Mesenchymal stem cell (in vitro differentiated cells and primary cell): ENCODE data around the gene IFRD2.

Experiments used
- DNase-seq: peaks from one replicate; pipeline ENCODE4 v3.0.0-alpha.2; 2013
- H2AFZ ChIP-seq: one replicate; pipeline ENCODE4 v1.6.1; 2013; ENCODE audit warnings: low read depth, mild to moderate bottlenecking, control low read depth, inconsistent platforms, low read length, moderate library complexity
- H2AK5ac ChIP-seq: 2 replicates; pipeline ENCODE4 v1.6.1; 2013; ENCODE audit warnings: low read length, moderate library complexity, mild to moderate bottlenecking, inconsistent platforms; ENCODE audit not compliant: severe bottlenecking
- H2BK120ac ChIP-seq: one replicate; pipeline ENCODE4 v1.6.1; 2013; ENCODE audit warnings: low read depth, mild to moderate bottlenecking, inconsistent platforms, low read length, moderate library complexity
- H2BK12ac ChIP-seq, 2 experiments: one replicate each; pipeline ENCODE4 v1.6.1; 2013; ENCODE audit warnings: inconsistent platforms in 2 of 2, low read length in 2 of 2, mild to moderate bottlenecking in 2 of 2, moderate library complexity in 2 of 2, control low read depth in 1 of 2
- H2BK15ac ChIP-seq: one replicate; pipeline ENCODE4 v1.6.1; 2013; ENCODE audit warnings: mild to moderate bottlenecking, low read depth, inconsistent platforms; ENCODE audit not compliant: poor library complexity, severe bottlenecking
- H2BK5ac ChIP-seq: 2 replicates; pipeline ENCODE4 v1.6.1; 2013; ENCODE audit warnings: low read depth, mild to moderate bottlenecking, low read length, control low read depth, inconsistent platforms; ENCODE audit not compliant: poor library complexity, severe bottlenecking
- H3K14ac ChIP-seq, 2 experiments: one replicate each; pipeline ENCODE4 v1.6.1; 2013; ENCODE audit warnings: inconsistent platforms in 2 of 2, low read length in 2 of 2, control low read depth in 1 of 2, mild to moderate bottlenecking in 1 of 2, moderate library complexity in 1 of 2
- H3K18ac ChIP-seq, 2 experiments: one replicate each; pipeline ENCODE4 v1.6.1; 2013; ENCODE audit warnings: inconsistent platforms in 2 of 2, low read length in 2 of 2, control low read depth in 1 of 2, low read depth in 1 of 2, mild to moderate bottlenecking in 1 of 2
- H3K23ac ChIP-seq, 2 experiments: one replicate each; pipeline ENCODE4 v1.6.1; 2013; ENCODE audit warnings: inconsistent platforms in 2 of 2, low read length in 2 of 2, mild to moderate bottlenecking in 2 of 2, moderate library complexity in 2 of 2, control low read depth in 1 of 2
- H3K27ac ChIP-seq: 2 replicates; pipeline ENCODE4 v1.5.1; 2013; ENCODE audit warnings: mild to moderate bottlenecking, moderate library complexity, low read length, control low read depth, inconsistent platforms; ENCODE audit not compliant: poor library complexity, severe bottlenecking
- H3K27me3 ChIP-seq, 2 experiments: 2 replicates each; pipeline versions ENCODE4 v1.6.1 to v1.7.0; 2013; ENCODE audit warnings: low read length in 2 of 2, mild to moderate bottlenecking in 2 of 2, moderate library complexity in 2 of 2, control low read depth in 1 of 2, inconsistent platforms in 1 of 2; ENCODE audit not compliant: control insufficient read depth in 1 of 2, insufficient read depth in 1 of 2
- H3K36me3 ChIP-seq, 2 experiments: 2 replicates each; pipeline versions ENCODE4 v1.6.1 to v1.7.0; 2013; ENCODE audit warnings: low read length in 2 of 2, control low read depth in 1 of 2, inconsistent platforms in 1 of 2, low read depth in 1 of 2, mild to moderate bottlenecking in 1 of 2; ENCODE audit not compliant: insufficient read depth in 2 of 2, control insufficient read depth in 1 of 2
- H3K4ac ChIP-seq, 2 experiments: one replicate each; pipeline ENCODE4 v1.6.1; 2013; ENCODE audit warnings: inconsistent platforms in 2 of 2, low read length in 2 of 2, mild to moderate bottlenecking in 2 of 2, moderate library complexity in 2 of 2, control low read depth in 1 of 2, low read depth in 1 of 2
- H3K4me1 ChIP-seq: 2 replicates; pipeline ENCODE4 v1.6.1; 2013; ENCODE audit warnings: low read depth, low read length, control low read depth; ENCODE audit not compliant: control insufficient read depth, insufficient read depth
- H3K4me2 ChIP-seq: 2 replicates; pipeline ENCODE4 v1.6.1; 2013; ENCODE audit warnings: low read length, mild to moderate bottlenecking, inconsistent platforms; ENCODE audit not compliant: poor library complexity, severe bottlenecking
- H3K4me3 ChIP-seq, 2 experiments: 2 replicates each; pipeline versions ENCODE4 v1.5.1 to v1.7.0; 2013; ENCODE audit warnings: low read length in 2 of 2, mild to moderate bottlenecking in 2 of 2, control low read depth in 1 of 2, low read depth in 1 of 2; ENCODE audit not compliant: insufficient read depth in 1 of 2
- H3K79me1 ChIP-seq: replicated peaks from 2 replicates; pipeline ENCODE4 v1.6.1; 2013; ENCODE audit warnings: mild to moderate bottlenecking, control low read depth, low read length, inconsistent platforms; ENCODE audit not compliant: poor library complexity, severe bottlenecking
- H3K9ac ChIP-seq: 2 replicates; pipeline ENCODE4 v1.7.0; 2013; ENCODE audit warnings: mild to moderate bottlenecking, low read length, moderate library complexity
- H3K9me3 ChIP-seq: 2 replicates; pipeline ENCODE4 v1.7.0; 2013; ENCODE audit warnings: mild to moderate bottlenecking, low read length; ENCODE audit not compliant: control insufficient read depth
- H4K8ac ChIP-seq: one replicate; pipeline ENCODE4 v1.6.1; 2013; ENCODE audit warnings: inconsistent platforms, mild to moderate bottlenecking, low read length, moderate library complexity
- H4K91ac ChIP-seq: one replicate; pipeline ENCODE4 v1.6.1; 2013; ENCODE audit warnings: mild to moderate bottlenecking, low read length, inconsistent platforms
- WGBS: methylation state at CpG from one replicate; pipeline ENCODE4 v1.1.7; 2013; ENCODE audit warnings: mixed read lengths; 5-methylcytosine and 5-hydroxymethylcytosine counted together

Gene IFRD2

GRCh38 chr3:50268276-50268675 lies 24.0 kb downstream of the IFRD2 start:
- no peak overlapping the region for H2BK15ac ChIP-seq
- H3K4ac ChIP-seq, result no peak overlapping the region
- H3K9me3 ChIP-seq, result no peaks in the 10 kb centered on the region
- peaks cover 0 to 2% of the 10 kb centered on the region in 2 experiments for H3K27me3 ChIP-seq
- no peak overlapping the region for H2BK5ac ChIP-seq
- no peak for DNase-seq
- peak overlapping the region; percentile 80 for H2BK120ac ChIP-seq
- H4K91ac ChIP-seq, result no peak overlapping the region
- no peaks in the 10 kb centered on the region for H3K36me3 ChIP-seq
- H3K4me2 ChIP-seq, result no peak overlapping the region
- H3K27ac ChIP-seq, result no peak overlapping the region
- peak overlapping the region; percentile 34 for H2AK5ac ChIP-seq
- peak overlapping the region in 1 of 2 experiments; percentile 37 for H3K14ac ChIP-seq
- peak overlapping the region in 1 of 2 experiments; percentile 79 for H3K4me3 ChIP-seq
- 88% methylated on average over 3 of the region's 3 CpGs for WGBS
- H2BK12ac ChIP-seq, result no peak overlapping the region
- no peak overlapping the region for H4K8ac ChIP-seq
- no peak overlapping the region for H3K9ac ChIP-seq
- H3K18ac ChIP-seq, result no peak overlapping the region
- H3K4me1 ChIP-seq, result peaks cover 78% of the 10 kb centered on the region
- no peak overlapping the region for H3K23ac ChIP-seq
- no peak overlapping the region for H2AFZ ChIP-seq
- peaks cover 2% of the 10 kb centered on the region for H3K79me1 ChIP-seq

DNA sequence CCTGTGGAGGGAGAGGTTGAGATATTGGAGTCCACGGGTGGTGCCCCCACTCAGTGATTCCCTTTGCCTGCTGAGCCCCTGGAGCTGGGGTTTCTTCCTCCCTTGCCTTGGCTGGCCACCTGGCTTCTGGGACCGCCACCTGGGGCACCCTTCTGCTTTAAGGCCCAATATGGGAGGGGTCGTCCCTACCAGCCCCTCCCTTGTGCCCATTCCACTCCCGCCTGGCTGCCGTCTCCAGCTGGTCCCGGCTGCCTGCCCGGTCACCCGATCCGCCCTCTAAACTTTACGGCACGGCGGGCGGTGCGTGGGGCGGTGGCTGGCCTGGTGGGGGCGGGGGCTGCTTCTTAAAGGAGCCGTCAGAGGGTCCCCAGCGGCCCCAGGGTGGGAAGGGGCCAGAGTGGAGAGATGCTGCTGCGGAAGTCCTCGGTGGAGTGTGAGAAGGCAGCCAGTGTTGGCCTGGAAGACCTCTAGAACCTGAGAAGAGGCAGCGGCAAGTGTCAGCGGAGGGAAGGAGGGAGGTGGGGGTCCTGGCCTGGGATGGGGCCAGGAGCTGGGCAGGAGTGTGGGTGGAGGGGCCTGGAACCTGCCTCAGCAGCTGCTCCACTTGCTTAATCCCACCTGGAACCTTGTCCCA lies 24.8 kb downstream of the IFRD2 start:
- H3K18ac ChIP-seq, result peak overlapping the region; percentile 75 to 93
- peak overlapping the region; percentile 12 for H3K27ac ChIP-seq
- peak overlapping the region in 1 of 2 experiments; percentile 41 for H3K23ac ChIP-seq
- H3K9me3 ChIP-seq, result no peaks in the 10 kb centered on the region
- H4K91ac ChIP-seq, result peak overlapping the region; percentile 85
- H2AFZ ChIP-seq, result peak overlapping the region; percentile 67
- peak overlapping the region; percentile 87 to 96 for H2BK12ac ChIP-seq
- no peaks in the 10 kb centered on the region for H3K27me3 ChIP-seq
- peak overlapping the region; percentile 75 for H3K4me2 ChIP-seq
- peak overlapping the region; percentile 80 for H2BK120ac ChIP-seq
- H3K79me1 ChIP-seq, result peaks cover 2% of the 10 kb centered on the region
- WGBS, result 19% methylated on average over 21 of the region's 22 CpGs
- no peak overlapping the region for H2BK5ac ChIP-seq
- peak overlapping the region; percentile 92 for H2BK15ac ChIP-seq
- no peaks in the 10 kb centered on the region for H3K36me3 ChIP-seq
- DNase-seq, result no peak
- H2AK5ac ChIP-seq, result peak overlapping the region; percentile 92
- H3K4me1 ChIP-seq, result peaks cover 78% of the 10 kb centered on the region
- peak overlapping the region; percentile 89 for H4K8ac ChIP-seq
- H3K4ac ChIP-seq, result peak overlapping the region; percentile 58 to 89
- H3K9ac ChIP-seq, result peak overlapping the region; percentile 84
- H3K4me3 ChIP-seq, result peak overlapping the region; percentile 39 to 79
- peak overlapping the region in 1 of 2 experiments; percentile 91 for H3K14ac ChIP-seq

DNA sequence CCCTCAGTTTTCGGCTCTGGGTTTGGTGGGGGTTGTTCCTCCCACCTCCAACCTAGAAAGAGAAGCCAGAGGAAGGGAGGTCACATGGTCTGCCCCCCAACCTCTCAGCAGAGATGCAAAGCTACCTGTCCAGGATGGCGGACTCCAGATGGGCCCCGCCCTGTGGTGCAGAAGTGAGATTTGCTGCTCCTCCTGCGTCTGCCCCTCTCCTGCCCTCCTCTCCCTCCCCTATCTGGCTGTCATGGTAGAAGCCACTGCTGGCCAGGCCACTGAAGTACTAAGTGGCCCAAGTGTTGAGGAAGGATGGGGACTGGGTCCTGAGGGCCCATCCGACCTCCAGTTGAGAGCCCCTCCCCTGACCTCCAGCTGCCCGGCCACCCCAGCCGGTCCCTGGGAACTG lies 25.4 kb downstream of the IFRD2 start:
- Histone ChIP-seq H4K8ac (peak overlapping the region; percentile 89), H3K4me2 (peak overlapping the region; percentile 75), H2BK5ac (no peak overlapping the region), H3K9ac (peak overlapping the region; percentile 84), H3K9me3 (no peaks in the 10 kb centered on the region), H2BK15ac (peak overlapping the region; percentile 92), H4K91ac (peak overlapping the region; percentile 85), H3K4me3 (peak overlapping the region; percentile 39 to 79), H2AFZ (no peak overlapping the region), H3K36me3 (no peaks in the 10 kb centered on the region), H2AK5ac (peak overlapping the region; percentile 80), H3K18ac (peak overlapping the region; percentile 75 to 93), H2BK12ac (peak overlapping the region; percentile 42 to 49), H3K14ac (peak overlapping the region in 1 of 2 experiments; percentile 91), H3K4me1 (peaks cover 77% of the 10 kb centered on the region), H3K27me3 (no peaks in the 10 kb centered on the region), H3K27ac (peak overlapping the region; percentile 12), H3K79me1 (peaks cover 2% of the 10 kb centered on the region), H3K23ac (no peak overlapping the region), H3K4ac (peak overlapping the region; percentile 58 to 89), H2BK120ac (peak overlapping the region; percentile 80)
- no peak for DNase-seq
- 100% methylated on average over 3 of the region's 7 CpGs for WGBS

- no peaks in the 10 kb centered on the region for H3K36me3 ChIP-seq
- H3K4me2 ChIP-seq, result no peak overlapping the region
- peak overlapping the region; percentile 36 for H4K8ac ChIP-seq
- H2BK12ac ChIP-seq, result peak overlapping the region; percentile 49 to 98
- peak overlapping the region; percentile 63 for H2BK5ac ChIP-seq
- H3K27me3 ChIP-seq, result no peaks in the 10 kb centered on the region
- H2AFZ ChIP-seq, result no peak overlapping the region
- H2BK120ac ChIP-seq, result no peak overlapping the region
- DNase-seq, result no peak
- peak overlapping the region in 1 of 2 experiments; percentile 54 for H3K18ac ChIP-seq
- H3K9ac ChIP-seq, result no peak overlapping the region
- H3K9me3 ChIP-seq, result no peaks in the 10 kb centered on the region
- no peak overlapping the region for H3K4me3 ChIP-seq
- peaks cover 85% of the 10 kb centered on the region for H3K4me1 ChIP-seq
- peak overlapping the region; percentile 80 for H2AK5ac ChIP-seq
- H3K4ac ChIP-seq, result peak overlapping the region in 1 of 2 experiments; percentile 97
- peaks cover 3% of the 10 kb centered on the region for H3K79me1 ChIP-seq
- H3K23ac ChIP-seq, result no peak overlapping the region
- peak overlapping the region; percentile 9 for H3K27ac ChIP-seq
- peak overlapping the region in 1 of 2 experiments; percentile 8 for H3K14ac ChIP-seq
- no peak overlapping the region for H2BK15ac ChIP-seq
- 90% methylated on average over 6 of the region's 6 CpGs for WGBS
- no peak overlapping the region for H4K91ac ChIP-seq
Measured at GRCh38 chr3:50266017-50266416, 26.2 kb downstream of the IFRD2 start.
